Fibroblast of upper back skin (primary cell): ENCODE measurements around the gene BRD4.
"Not testable (repeated sequence)": the region's sequence is repeated elsewhere in the genome, so short reads cannot be mapped to it uniquely, and the experiment has no call there.

ENCODE experiments used
- DNase-seq: peaks from one replicate; pipeline ENCODE4 v3.0.0-alpha.2; 2013

BRD4 gene

DNA sequence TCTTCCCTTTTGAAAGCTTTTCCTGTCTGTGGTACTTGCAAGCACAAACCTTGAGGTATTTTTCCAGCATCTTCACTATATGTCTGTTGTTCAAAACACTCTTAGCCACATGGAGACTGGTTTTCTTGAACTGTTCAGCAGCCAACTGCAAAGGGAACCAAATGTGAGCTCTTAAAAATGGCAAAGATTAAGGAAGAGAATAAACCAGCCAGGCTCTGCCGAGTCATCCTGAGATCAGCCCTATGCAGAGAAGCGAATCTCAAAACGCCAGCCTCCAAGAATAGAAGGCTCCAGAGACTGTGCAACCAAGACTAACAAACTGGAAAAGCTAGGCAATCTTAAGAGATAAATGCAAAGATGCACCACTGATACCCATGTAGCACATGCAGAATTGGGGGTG, 26.6 kb upstream of the BRD4 start:
- DNase-seq: no peak

DNA sequence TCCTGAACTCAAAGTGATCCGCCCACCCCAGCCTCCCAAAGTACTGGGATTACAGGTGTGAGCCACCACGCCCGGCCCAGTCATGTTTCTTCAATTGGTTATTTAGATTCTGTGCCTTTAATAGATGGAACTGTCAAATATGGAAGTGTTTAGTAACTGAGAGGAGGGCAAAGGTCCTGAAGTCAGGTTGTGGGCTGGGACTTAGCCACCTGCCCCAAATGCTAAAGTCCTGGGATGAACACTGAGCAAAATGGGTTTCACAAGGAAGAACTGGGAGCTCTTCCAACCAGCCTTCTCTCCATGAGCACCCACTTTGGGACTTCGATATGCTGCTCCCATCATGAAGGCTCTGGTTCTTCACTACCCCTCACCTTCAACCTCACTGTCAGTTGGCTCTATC, 25.6 kb upstream of the BRD4 start:
- DNase-seq: no peak

DNA sequence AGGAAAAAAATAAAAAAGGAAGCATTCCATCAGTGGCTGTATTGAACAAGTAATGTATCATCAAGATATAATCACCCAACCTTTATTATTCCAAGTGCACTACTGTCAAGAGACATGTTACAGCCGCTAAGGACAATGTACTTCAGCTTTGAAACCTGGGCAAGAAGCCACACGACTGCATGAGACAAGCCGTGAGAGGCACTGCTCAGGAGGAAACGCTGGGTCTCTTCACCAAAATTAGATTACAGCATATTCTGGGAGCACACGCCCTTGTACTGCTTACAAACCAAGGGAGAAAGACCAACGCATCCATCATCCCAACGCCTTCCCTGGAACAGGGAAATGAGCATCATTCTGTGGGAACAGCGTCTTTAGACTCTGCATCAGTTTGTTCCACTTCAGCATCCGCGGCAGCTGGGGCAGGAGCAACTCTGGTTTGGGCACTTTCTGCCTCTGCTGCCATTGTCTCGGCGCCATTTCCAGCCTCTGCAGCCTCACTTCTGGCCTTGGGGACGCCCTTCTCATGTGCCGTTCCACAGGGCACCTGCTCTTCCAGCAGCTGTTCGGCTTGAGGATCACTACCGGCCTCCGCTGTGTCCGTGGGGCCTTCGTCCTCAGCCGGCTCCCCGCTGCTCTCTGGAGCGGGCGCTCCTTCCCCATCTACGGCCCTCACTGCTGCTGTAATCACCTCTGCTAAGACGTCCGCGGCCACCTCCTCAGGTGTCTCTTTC, 22.4 kb upstream of the BRD4 start:
- DNase-seq: no peak

DNA sequence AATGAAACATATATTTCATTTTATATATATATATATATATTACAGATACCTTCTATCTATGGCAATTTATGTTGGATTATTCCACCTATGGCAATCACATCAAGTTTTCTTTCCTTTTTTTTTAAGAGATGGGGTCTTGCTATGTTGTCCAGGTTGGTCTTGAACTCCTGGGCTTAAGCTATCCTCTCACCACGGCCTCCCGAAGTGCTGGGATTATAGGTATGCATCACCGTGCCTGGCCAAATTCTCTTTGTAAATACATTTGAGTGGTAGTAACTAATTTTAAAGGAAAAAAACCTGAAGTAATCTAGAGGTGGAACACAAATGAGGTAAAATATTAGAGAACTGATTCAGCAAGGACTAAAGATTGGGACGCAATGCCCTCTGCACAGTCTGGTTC, 21.6 kb upstream of the BRD4 start:
- no peak for DNase-seq

DNA sequence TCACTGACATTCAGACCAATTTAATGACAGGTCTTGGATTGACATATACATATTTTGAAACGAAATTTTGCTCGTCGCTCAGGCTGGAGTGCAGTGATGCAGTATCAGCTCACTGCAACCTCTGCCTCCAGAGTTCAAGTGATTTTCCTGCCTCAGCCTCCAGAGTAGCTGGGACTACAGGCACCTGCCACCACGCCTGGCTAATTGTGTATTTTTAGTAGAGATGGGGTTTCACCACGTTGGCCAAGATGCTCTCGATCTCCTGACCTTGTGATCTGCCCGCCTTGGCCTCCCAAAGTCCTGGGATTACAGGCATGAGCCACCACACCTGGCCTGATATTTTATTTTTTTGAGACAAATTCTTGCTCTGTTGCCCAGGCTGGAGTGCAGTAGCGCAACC, 20.2 kb upstream of the BRD4 start:
- not testable (repeated sequence) for DNase-seq

DNA sequence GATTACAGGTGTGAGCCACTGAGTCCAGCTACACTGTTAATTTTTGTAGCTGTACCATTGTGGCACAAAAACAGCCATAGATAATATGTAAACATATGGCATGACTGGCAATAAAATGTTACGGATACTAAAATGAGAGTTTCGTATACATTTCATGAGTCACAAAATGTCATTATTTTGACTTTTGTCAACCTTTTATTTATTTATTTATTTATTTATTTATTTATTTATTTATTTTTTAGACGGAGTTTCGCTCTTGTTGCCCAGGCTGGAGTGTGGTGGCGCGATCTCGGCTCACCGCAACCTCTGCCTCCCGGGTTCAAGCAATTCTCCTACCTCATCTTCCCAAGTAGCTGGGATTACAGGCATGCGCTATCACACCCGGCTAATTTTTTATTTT, 9.0 kb upstream of the BRD4 start:
- DNase-seq: not testable (repeated sequence)

DNA sequence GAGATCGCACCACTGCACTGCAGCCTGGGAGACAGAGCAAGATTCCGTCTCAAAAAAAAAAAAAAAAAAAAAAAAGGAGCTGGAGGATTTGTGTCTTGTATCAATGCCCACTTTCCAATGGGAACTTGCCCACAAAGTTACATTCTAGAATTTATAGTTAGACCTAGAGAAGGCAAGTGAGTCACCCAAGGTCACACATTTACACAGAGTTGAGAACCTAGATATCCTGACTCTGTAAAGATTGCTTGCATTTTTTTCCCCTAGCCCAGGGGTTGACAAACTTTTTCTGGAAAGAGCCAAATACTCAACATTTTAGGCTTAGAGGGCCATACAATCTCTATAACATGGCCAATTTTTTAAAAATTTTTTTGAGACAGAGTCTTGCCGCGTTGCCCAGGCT, 7.7 kb upstream of the BRD4 start:
- no peak for DNase-seq

DNA sequence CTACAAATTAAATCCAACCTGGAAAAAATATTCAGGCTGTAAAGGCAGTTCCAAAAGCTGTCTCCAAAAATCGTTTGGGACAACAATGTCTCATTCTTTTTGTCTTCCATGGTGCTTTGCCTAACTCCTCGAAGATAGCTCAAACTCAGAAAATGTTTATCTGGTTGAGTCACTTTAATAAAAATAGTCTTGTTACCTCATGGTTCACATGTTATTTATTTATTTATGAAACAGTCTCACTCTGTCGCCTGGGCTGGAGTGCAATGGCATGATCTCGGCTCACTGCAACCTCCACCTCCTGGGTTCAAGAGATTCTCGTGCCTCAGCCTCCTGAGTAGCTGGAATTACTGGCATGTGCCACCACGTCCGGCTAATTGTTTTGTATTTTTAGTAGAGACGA, 4.9 kb upstream of the BRD4 start:
- DNase-seq: no peak

DNA sequence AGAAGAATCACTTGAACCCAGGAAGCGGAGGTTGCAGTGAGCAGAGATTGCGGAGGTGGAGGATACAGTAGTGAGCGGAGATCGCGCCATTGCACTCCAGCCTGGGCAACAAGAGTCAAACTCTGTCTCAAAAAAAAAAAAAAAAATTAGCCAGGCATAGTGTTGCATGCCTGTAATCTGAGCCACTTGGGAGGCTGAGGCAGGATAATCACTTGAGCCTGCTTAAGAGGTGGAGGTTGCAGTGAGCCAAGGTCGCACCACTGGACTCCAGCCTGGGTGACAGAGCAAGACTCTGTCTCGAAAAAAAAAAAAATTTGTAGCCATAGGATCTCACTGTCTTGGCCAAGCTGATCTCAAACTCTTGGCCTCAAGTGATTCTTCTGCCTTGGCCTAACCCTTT, 3.7 kb upstream of the BRD4 start:
- DNase-seq: not testable (repeated sequence)

DNA sequence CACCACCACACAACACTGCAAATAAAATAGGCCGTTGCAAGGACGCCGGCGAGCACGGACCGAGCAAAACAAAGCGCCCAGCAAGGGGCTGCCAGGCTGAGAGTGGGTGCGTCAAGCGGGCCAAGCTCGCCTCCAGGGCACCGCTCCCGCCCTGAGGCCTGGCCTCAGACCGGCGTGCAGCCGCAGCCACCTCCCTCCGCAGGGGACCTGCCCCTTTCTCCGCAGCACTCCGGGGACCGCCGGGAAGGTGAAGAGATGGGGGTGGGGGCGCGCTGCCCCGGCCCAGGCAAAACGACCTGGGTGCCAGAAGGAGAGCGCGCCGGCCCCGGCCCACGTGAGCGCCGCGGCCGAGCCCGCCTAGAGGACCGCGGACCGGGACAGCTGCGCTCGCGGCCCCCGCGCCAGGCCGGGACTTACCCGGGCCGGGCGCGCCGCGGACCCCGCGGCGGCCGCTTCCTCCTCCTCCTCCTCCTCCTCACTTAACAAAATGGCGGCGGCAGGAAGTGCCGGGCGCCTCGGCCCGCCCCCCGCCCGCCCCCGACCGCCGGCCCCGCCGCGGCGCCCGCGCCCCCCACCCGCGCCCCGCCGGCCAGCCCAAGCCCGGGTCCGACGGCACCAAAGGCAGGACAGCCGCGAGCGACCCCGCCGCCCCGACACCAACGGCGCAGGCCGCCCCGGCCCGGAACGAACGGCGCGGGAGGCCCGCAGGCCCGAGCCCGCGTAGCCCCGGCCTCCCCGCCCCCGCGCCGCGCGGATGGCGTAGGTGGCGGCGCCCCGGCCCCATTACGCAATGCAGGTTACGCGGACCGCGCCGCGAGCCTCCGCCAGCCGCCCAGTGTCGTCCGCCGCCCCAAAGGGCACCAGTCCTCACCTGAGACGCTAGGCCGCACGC, 674 bp downstream of the BRD4 start:
- peak; percentile 36 for DNase-seq

DNA sequence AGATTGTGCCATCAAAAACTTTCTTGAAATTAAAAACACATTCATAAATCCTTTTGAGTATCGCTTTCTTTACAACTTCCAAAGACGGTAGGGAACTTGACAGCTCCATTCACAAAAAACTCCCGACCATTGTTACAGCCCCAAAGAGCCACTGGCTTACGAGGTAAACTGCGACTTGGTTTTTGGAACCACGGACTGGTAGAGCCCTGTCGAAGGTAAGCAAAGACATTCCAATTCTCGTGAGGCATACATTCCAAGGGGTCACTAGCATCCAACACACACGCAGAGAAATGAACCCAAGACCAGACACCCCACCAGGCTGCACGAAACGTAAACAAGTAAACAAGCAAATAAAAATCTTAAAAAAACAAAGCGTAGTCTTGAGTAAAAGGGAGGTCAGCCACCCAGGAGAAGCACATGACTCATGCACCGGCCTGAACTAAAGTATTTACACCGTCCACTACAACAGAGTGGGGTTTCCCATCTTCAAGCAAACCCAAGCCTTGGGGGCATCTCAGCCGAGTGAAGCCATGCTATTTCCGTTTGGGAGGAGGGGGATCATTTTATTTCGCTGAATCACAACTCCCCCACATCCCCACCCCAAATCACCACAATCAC, 1.4 kb downstream of the BRD4 start:
- peak; percentile 67 for DNase-seq

DNA sequence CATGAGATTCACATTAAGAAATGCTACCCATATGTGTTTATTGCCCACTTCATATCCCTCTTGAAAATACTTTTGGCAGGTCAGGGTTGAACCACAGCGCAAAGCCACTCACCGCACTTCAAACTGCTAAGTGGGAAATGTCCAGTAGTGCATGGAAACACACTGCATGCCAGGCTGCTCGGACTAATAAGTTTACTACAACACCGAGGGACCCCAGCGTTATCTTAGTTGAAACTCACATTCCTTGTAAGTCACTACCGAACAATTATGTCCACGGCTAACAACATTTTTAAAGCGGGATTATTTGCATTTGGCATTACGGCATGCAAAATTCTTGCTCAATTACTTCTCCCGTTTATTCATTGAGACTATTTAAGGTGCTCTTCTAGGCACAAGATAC, 4.0 kb downstream of the BRD4 start:
- DNase-seq: no peak

DNA sequence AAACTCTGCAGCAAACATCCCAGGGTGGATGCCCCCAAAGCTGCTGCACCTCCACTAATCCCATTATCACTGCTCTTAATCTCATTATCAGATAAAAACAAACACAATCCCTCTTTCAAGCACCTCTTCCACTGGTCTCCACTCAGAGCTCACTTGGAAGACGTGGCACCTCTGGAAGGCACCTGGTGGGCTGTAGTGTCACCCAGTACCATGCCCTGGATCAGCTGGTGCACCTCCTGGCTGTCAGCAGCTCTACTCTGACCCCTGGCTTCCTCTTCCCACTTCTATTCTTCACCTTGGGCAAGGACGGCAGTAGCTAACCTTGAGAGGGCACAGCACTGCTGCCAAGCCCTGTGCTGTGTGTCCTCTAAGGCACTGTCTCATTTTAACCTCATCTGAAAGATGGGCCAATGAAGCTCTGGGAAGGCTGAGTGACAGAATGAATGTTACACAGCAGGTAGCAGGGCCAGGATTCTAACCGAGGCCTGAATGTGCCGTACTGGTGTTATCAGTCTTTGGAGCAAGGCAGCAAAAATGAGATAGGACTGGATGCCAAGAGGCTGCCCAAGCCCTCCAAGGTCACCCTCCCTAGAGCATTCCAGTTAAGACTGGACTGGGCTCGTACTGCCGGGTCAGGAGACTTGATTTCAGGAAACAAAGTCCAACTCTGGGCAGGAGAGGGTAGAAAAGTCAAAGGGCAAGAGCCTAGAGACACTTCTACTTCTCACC, 7.4 kb downstream of the BRD4 start:
- no peak for DNase-seq

DNA sequence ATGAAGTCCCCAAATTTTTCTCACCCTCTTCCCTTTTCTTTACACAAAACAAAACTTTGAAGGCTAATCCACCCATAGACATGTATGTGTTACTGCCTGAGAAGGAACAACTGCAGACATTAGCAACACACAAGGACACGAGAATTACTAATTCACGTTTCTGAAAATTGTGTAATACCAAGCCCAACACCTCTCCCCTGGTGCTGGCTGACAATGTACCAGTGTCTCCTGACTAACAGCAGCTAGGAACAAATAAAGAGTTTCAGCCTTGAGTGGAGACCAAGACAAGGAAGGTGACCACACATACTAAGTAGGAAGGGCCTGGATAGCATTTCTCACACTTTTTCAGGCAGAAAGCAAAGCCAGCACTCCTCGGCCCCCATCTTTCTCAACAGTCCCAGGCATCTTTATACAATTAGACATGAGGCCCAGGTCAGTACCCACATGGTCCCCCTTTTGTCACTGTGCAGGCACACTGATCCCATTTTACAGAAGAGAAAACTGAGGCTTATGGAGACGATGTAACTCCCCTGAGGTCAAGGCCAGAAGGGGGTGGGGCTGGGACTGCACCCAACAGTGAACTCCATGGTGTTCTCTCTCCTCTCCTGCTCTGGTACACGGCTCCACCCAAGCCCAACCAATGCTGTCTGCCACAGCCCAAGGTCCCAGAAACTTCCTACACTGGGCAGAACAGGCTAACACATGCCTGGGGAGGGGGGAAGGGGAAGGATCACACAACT, 8.7 kb downstream of the BRD4 start:
- DNase-seq: no peak

DNA sequence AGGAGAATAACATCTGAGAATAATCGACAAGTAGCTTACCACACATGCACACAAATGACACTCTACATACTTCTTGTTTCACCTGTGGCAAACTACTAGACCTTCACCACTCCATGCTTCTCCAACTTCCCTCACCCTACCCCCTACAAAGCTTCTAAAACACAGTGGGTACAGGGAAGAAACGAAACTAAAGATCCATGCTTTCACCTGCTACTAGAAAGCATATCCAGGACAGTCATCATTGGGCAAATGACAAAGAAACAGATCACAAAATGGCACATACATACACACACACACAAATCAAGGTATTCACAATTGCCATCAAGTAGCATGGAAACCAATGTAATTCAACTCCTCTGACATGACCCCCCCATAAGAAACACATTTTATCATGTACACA, 10.6 kb downstream of the BRD4 start:
- no peak for DNase-seq

DNA sequence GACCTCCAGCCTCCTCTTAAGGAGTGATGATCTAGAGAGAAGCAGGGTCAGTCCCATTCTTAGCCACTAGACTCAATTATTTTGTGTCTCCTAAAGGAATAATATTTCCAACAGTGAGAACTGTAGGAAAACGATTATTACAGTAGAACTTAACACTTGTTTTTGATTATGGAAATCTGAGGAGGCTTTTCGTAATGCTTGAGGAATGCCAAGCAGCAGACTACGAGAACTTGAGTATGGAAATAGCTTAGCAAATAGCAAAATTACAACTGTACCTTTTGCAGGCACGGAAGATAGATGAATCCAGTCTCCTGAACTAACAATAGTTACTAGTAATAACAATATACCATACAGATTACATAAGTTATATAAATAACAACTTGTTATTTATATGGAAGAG, 12.2 kb downstream of the BRD4 start:
- DNase-seq: peak; percentile 84

DNA sequence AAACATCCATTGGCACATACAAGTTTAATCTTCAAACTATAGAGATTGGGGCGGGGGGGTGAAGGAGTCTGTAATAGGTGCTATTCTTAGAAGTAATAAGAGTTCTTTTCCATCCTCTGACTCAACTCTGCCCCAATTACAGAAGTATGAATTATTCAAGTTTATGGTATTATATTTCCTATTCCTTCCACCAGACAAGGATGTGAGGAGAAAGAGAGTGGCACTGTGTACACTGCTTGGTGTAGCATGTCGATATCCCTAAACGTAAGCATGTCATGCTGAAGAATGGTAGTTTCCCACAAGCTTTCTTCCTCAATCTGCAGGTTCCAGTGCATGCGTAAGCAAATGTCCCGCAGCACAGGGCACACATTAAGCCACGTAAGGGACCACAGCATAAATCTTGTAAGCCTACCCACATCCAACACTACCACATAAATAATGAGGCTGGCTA, 14.1 kb downstream of the BRD4 start:
- no peak for DNase-seq

DNA sequence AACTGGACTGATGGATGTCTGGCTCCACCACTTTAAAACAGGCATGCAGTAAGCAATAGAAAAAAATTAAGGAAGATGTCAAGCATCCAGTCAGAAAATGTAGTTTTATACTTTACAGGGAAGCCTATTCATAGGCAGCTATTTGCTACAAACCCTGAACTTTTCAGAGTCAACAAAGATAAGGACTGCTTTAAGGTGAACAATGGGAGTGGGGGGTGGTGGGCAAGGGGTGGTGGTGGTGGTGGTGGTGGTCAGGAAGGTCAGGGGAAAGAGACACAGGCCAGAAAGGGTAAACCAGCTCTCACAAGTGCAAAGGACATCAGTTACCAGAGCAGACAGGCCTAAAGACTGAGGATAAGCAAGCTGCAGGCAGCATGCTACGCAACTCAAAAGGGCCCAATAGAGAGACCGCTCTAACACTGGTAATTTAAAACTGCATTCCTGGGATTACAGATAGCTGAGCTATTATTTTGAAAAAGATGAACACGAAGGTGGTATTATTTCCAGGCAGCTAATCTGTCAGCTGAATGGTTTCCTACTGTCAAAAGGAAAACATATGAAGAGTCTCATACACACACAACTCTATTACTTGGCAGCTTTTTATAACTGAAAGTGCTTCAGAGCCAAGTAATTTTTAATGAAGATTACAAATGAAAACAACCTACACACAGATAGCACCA, 14.8 kb downstream of the BRD4 start:
- DNase-seq: peak; percentile 71

DNA sequence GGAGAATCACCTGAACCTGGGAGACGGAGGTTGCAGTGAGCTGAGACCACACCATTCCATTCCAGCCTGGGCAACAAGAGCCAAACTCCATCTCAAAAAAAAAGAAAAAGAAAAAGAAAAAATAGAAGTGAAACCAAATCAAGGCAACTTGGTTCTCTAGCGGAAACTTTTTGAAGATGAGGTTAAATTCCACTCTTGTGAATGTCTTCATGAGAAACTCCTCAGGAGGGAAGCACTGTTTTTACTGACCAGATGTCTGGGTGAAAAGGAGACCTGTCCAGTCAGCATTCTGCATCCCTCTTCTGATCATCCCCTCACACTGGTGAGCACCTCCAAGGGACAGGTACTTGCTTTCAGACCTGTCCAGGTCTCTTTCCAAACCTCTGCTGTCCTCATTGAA, 15.8 kb downstream of the BRD4 start:
- no peak for DNase-seq

DNA sequence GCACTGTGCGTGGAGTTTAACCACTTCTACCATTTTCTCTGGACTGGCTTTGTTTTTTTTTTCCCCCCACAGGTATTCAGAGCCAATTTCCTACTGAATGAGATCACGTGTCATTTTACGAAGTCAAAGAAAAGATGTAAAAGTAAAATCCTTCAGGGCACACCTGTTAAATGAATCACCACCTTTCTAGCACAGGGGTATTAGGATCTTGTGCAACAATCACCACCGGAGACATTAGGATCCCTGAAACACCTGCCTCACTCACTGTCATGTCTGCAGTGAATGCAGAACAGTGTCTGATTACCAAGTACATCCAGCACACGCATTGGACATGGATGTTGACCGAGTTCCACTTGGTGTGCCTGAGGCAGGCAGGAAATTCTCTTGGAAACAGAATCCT, 17.2 kb downstream of the BRD4 start:
- no peak for DNase-seq

DNA sequence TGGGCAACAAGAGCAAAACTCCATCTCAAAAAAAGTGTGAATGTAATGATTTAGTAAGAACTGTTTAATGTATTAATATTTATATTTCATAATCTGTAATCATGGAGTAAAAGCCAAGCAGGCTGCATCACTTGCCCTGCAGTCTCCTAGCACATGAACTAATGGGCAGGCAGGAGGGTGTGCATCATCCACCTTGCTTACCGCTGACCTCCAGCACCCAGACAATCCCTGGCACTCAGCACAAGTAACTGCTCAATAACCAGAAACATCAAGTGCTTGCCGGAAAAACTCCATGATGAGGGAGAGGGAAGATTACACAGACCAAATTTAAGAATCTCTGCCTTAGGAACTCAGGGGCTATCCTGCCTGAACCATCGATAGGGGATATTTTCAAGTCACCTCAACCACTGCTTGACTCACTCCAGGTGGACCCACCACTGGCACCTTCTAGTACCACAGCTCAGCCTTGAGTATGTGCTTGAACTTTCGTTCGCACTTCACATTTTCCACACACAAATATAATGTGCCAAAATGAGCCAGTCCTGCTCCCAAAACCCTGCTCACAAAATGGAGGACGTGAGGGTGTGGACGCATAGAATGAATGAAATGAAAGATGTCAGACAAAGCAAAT, 18.6 kb downstream of the BRD4 start:
- no peak for DNase-seq
